GM13977 (cell line): ENCODE results near the gene ST3GAL5.

Experiments used
- DNase-seq: peaks from one replicate; pipeline ENCODE4 v3.0.0; 2012; ENCODE audit warnings: low spot score
- in situ Hi-C: fragments of 300-500 bp; cut with MboI; formaldehyde crosslinking; loops from one replicate; pipeline ENCODE4 v1.12.0; 2022; ENCODE audit warnings: low sequenced_read_pairs, low pct_unique_long_range_greater_than_20kb, mixed read lengths, inconsistent platforms; ENCODE audit not compliant: unreplicated experiment
- TF ChIP-seq, protein P1 (sequence below): IDR thresholded peaks from 2 replicates; pipeline ENCODE4 v1.5.1; 2012; ENCODE audit warnings: mild to moderate bottlenecking, control low read depth; ENCODE audit not compliant: insufficient read depth; ENCODE audit errors: extremely low read depth, missing control alignments

ST3GAL5 gene

DNA sequence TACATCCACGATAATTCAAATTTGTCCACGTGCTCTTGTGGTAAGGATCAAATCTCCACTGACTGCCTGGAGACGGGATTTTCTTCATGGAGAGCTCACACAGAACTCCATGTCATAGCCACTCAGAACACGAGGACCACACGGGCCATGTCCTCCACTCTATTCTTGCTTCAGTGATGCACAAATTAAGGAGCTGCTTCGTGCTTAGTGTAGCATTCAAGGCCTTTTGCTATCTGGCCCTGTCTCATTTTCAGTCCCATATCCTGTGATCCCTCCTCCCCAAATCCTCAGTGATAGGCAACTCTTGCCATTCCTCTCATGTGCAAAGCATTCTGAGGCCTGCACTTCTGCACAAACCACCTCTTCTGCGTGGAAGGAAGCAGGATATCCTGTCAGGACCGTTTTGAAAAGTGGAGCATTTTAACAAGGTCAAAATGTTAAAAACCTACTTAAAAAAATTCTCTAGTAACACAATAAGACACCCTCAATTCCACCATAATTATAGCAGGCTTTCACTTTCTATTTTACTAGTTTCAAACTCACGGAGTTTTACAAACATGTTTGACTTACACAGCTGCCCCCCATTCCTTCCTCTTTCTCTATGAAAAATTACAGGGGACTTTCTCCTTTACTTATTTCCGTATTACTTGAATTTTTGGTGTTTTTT, 35.2 kb downstream of the ST3GAL5 start:
- in situ Hi-C loops: no loop called here
- TF ChIP-seq, protein P1, sequence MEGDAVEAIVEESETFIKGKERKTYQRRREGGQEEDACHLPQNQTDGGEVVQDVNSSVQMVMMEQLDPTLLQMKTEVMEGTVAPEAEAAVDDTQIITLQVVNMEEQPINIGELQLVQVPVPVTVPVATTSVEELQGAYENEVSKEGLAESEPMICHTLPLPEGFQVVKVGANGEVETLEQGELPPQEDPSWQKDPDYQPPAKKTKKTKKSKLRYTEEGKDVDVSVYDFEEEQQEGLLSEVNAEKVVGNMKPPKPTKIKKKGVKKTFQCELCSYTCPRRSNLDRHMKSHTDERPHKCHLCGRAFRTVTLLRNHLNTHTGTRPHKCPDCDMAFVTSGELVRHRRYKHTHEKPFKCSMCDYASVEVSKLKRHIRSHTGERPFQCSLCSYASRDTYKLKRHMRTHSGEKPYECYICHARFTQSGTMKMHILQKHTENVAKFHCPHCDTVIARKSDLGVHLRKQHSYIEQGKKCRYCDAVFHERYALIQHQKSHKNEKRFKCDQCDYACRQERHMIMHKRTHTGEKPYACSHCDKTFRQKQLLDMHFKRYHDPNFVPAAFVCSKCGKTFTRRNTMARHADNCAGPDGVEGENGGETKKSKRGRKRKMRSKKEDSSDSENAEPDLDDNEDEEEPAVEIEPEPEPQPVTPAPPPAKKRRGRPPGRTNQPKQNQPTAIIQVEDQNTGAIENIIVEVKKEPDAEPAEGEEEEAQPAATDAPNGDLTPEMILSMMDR: no peak

DNA sequence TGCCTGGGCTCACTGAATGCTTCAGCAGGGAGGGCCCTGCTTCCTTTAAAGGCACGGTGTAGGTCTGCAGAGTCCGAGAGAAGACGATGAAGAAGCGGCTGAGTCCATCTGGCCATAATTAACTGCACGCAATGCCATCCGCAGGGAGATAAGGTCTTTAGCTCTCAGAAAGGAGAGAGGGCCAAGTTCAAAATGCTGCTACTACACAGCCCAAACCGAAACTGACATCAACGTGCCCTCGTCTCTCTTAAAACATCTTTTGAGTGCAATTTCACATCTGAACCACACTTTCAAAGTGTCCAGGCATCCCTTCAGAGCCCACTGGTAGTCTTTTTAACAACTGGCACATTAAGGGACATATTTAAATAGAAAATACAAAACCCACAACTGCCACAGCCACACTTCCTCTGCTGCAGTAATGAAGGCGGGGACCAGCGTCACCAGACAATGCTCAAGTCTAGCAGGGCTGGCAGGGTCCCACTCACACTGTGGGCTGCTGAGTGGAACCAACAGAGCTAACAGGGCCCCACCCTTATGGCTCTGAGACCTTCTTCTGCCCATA, 35.8 kb downstream of the ST3GAL5 start:
- DNase-seq: no peak
- in situ Hi-C loops: no loop called here
- TF ChIP-seq, protein P1: no peak

More for the DNA sequence above, 35.2 kb downstream of the ST3GAL5 start:
- DNase-seq: peak; percentile 38

DNA sequence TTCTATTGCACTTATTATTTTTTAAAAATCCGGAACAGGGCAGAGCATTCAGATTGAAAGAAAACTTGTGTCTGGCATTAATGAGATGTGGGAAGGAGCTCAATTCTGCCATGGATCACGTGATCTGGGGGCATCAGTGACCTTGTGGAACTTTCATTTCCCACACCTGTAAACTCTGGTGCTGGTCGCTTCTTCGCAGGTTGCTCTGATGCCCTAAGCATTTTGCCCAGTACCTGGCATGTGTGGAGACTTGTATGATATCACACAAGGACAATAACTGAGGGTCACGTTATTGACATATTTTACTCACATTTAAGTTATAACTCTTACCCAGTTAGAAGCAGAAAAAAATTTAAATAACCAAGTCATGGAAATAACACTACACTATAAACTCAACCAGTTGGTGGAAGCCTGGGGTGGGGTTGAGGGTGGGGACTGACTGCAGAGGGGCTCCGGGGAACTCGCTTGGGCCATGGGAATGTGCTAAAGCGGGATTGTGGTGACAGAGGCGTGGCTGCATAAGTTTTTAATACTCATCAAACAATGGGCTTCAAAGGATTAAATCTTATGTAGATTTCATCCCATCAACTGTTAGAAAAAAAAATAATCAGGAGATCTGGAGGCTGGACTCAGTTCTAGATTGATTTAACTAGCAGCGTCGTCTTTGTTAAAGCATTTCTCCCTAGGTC, 36.5 kb downstream of the ST3GAL5 start:
- in situ Hi-C loops: no loop called here
- DNase-seq: no peak
- TF ChIP-seq, protein P1: no peak

DNA sequence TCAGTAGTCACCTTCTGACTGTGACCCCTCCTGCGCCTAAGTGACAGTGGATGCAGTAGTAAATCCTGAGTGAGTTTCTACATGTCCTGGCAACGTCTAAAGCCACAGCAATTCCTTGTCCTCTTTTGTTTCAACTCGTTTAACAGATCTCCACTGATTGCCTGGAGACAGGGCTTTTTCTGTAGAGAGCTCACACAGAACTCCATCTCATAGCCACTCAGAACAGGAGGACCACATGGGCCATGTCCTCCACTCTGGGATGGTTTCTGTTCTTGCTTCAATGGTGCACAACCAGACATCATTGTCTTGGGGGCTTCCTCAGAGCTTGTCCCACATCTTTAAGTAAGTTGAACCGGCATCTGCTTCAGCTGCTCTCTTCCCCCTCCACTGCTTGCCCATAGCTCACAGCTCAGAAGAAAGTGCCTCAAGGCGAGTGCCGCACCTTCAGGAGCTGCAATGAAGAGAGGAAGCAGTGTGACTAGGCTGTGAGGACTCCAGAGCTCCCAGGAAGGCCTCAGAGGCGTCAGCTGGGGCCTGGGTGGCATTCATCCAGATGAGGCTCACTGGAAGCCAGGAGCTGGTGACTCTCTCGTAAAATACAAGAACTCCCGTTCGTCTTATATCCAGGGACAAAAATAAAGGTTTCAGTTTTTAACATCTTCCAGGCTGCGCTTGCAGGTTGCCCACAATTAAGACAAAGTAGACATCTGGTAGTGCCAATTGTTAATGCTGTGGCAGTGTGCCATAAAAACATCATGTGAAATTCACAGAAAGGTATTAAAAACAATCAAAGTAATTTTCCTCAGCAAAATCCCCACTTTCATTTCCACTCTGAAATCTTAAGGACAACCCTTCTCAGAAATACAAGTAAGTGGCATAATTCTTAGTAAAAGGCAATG, 37.3 kb downstream of the ST3GAL5 start:
- in situ Hi-C loops: no loop called here
- TF ChIP-seq, protein P1: no peak
- no peak for DNase-seq

DNA sequence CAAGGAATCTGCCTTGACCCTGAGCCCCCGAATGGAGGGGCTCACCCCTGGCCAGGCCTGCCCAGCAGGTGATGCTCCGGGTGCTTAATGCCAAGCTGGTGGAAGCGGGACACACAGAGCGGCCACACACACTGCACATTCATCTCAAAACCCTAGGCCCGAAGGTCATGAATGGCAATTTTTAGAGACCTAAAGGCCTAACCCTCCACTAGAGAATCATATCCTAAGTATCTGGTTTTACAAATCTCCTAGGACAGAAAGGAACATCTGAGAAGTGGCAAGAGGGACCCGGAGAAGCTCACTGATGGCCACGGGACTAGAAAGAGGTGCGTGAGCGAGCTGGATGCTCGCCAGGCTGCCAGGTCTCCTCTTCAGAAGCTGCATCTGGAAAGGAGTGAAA, 38.3 kb downstream of the ST3GAL5 start:
- TF ChIP-seq, protein P1: no peak
- no peak for DNase-seq
- in situ Hi-C loops: no loop called here

DNA sequence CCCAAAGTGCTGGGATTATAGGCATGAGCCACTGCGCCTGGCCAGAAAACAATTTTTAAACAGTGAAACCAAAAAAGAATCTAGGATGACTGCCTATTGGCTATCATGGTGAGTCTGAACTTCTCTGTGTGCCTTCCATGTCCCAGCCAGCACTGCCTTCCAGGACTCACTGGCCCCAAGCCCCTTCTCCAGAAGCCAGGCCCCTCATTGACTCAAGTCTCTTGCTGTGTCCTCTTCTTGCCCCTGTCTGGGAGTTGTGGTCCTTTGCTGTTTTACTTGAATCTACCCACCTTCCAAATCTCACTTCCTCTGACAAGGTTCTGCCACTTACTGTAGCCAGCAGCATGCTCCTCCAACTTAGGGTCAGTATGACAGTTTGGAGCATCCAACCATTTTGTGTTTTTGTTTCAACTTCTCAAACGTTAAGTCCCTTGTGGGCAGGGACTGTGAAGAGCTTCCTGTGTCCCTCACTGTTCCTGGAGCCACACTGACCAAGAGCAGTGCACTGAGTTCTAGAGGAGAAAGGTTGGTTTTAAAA, 41.7 kb downstream of the ST3GAL5 start:
- in situ Hi-C loops: no loop called here
- no peak for DNase-seq

More for the DNA sequence above, 41.7 kb downstream of the ST3GAL5 start:
- TF ChIP-seq, protein P1: no peak
